PC-3 (cell line): Measurements from ENCODE around the gene ARHGAP26. TPM values are rescaled to one million over a fixed set of nuclear protein-coding genes. Genes with fewer than 3 reads are reported as not detected.

ENCODE experiments used
- total RNA-seq: library from RNA; depleted of rRNA; stranded (reverse); fragments of >200 nt; gene quantifications from 2 replicates; pipeline ENCODE4 v1.2.3, GENCODE V29; 2014; rRNA removed

Gene ARHGAP26
- total RNA-seq, 1 experiment from 2014 or later = 11.7 TPM

Other genes with a start within 250 kb of the ARHGAP26 start
- 1.5 and 9.7 TPM in 2 replicates for gene FGF1, start 84.3 kb upstream of the ARHGAP26 start, total RNA-seq